SU-DHL-6 (cell line): Measurements from ENCODE around the gene JKAMP.

Experiments used
- H2AFZ ChIP-seq: fragments of 200-600 bp; sonication (generic); 2 replicates; pipeline ENCODE4 v1.6.1; 2014; ENCODE audit warnings: low read depth, mild to moderate bottlenecking, moderate library complexity, mixed read lengths, antibody characterized with exemption, low read length; ENCODE audit not compliant: severe bottlenecking
- H3F3A ChIP-seq: fragments of 200-600 bp; shearing (Covaris generic); 2 replicates; pipeline ENCODE4 v1.6.0; 2016; ENCODE audit warnings: antibody characterized with exemption, mild to moderate bottlenecking; ENCODE audit not compliant: insufficient read depth
- H3K27ac ChIP-seq: fragments of 200-600 bp; sonication (generic); 2 replicates; pipeline ENCODE4 v1.5.1; 2016; ENCODE audit warnings: low read depth, mild to moderate bottlenecking, low read length, moderate library complexity, mixed read lengths
- H3K27me3 ChIP-seq: fragments of 200-600 bp; sonication (generic), shearing (Covaris generic); 2 replicates; pipeline ENCODE4 v1.6.0; 2014; ENCODE audit warnings: mild to moderate bottlenecking, low read length
- H3K36me3 ChIP-seq: fragments of 200-600 bp; sonication (generic); 2 replicates; pipeline ENCODE4 v1.6.1; 2014; ENCODE audit warnings: mild to moderate bottlenecking, low read length, mixed read lengths
- H3K4me2 ChIP-seq: fragments of 300-600, 200-600 bp; shearing (Covaris generic), sonication (generic); 2 replicates; pipeline ENCODE4 v1.6.0; 2014; ENCODE audit warnings: low read length, low read depth, mild to moderate bottlenecking; ENCODE audit not compliant: poor library complexity, severe bottlenecking
- H3K4me3 ChIP-seq: fragments of 200-600 bp; sonication (generic); 2 replicates; pipeline ENCODE4 v1.5.1; 2014; ENCODE audit warnings: antibody characterized with exemption, low read length, mild to moderate bottlenecking, mixed read lengths; ENCODE audit not compliant: insufficient read depth, poor library complexity, severe bottlenecking
- H3K79me2 ChIP-seq: fragments of 200-600 bp; sonication (generic); 2 replicates; pipeline ENCODE4 v1.6.1; 2014; ENCODE audit warnings: mild to moderate bottlenecking, low read length, moderate library complexity; ENCODE audit not compliant: insufficient read depth
- H3K9ac ChIP-seq: fragments of 200-600 bp; sonication (generic); 2 replicates; pipeline ENCODE4 v1.7.0; 2014; ENCODE audit warnings: mild to moderate bottlenecking, low read length
- H3K9me2 ChIP-seq: fragments of 200-600 bp; sonication (generic); replicated peaks from 2 replicates; pipeline ENCODE4 v1.6.1; 2014; ENCODE audit warnings: low read length; ENCODE audit not compliant: insufficient read depth
- H3K9me3 ChIP-seq: fragments of 200-600 bp; sonication (generic); 2 replicates; pipeline ENCODE4 v1.6.1; 2014; ENCODE audit warnings: low read length, mixed read lengths; ENCODE audit not compliant: insufficient read depth
- H4K20me1 ChIP-seq: fragments of 200-600 bp; sonication (generic); 2 replicates; pipeline ENCODE4 v1.6.1; 2014; ENCODE audit warnings: low read depth, mild to moderate bottlenecking, antibody characterized with exemption, low read length, moderate library complexity, mixed read lengths
- EZH2phosphoT487 ChIP-seq: fragments of 200-600 bp; sonication (generic), shearing (Covaris generic); conservative IDR thresholded peaks from 2 replicates; pipeline ENCODE4 v1.6.1; 2018; ENCODE audit warnings: mild to moderate bottlenecking, antibody characterized with exemption, low read length, moderate library complexity, mixed read lengths
- TF ChIP-seq, protein P1 (sequence below): fragments of 200-600 bp; sonication (generic); IDR thresholded peaks from one replicate; pipeline ENCODE4 v1.5.1; 2017; ENCODE audit warnings: antibody characterized with exemption, mild to moderate bottlenecking, low read length, moderate library complexity; ENCODE audit not compliant: insufficient read depth, poor library complexity, severe bottlenecking

Gene JKAMP

DNA sequence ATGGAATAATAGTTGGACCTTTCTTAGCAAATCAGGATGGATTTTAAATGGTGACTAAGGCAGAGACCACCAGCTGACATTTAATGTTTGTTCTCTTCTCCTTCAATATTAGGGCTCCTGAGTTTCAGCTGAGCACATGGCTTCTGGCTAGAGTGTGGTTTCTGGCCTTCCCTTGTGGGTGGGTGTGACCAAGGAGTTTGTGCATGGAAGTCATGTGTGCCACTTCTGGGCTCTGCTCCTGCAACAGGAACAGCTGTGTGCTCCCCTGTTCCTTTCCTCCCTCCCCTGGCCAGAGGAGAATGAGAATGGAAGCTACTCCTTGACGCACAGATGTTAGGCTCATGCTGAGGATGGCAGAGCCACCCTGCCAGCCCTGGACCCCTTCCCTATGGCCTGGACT is 48.1 kb downstream of the JKAMP start:
- Histone ChIP-seq H3K9me2 (no peaks in the 10 kb centered on the region), H3K27me3 (no peaks in the 10 kb centered on the region; the same call in 1 of the 2 replicates), H3F3A (no peaks in the 10 kb centered on the region), H3K79me2 (no peaks in the 10 kb centered on the region), H3K4me2 (no peak overlapping the region), H3K36me3 (no peaks in the 10 kb centered on the region), H2AFZ (no peak overlapping the region), H3K4me3 (no peak overlapping the region), H3K9ac (no peak overlapping the region), H3K27ac (no peak overlapping the region), H4K20me1 (no peaks in the 10 kb centered on the region), H3K9me3 (peaks cover 8% of the 10 kb centered on the region; the same call in 1 of the 2 replicates)
- no peak for TF ChIP-seq EZH2phosphoT487
- TF ChIP-seq, protein P1, sequence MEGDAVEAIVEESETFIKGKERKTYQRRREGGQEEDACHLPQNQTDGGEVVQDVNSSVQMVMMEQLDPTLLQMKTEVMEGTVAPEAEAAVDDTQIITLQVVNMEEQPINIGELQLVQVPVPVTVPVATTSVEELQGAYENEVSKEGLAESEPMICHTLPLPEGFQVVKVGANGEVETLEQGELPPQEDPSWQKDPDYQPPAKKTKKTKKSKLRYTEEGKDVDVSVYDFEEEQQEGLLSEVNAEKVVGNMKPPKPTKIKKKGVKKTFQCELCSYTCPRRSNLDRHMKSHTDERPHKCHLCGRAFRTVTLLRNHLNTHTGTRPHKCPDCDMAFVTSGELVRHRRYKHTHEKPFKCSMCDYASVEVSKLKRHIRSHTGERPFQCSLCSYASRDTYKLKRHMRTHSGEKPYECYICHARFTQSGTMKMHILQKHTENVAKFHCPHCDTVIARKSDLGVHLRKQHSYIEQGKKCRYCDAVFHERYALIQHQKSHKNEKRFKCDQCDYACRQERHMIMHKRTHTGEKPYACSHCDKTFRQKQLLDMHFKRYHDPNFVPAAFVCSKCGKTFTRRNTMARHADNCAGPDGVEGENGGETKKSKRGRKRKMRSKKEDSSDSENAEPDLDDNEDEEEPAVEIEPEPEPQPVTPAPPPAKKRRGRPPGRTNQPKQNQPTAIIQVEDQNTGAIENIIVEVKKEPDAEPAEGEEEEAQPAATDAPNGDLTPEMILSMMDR = no peak

- TF ChIP-seq, protein P1 = no peak
- no peak for TF ChIP-seq EZH2phosphoT487
- no peak overlapping the region for H2AFZ ChIP-seq
- H3K9ac ChIP-seq = no peak overlapping the region
- no peaks in the 10 kb centered on the region for H3K27me3 ChIP-seq
- no peaks in the 10 kb centered on the region for H3K9me3 ChIP-seq
- no peaks in the 10 kb centered on the region for H3K9me2 ChIP-seq
- H3K4me2 ChIP-seq = no peak overlapping the region
- no peaks in the 10 kb centered on the region for H3K36me3 ChIP-seq
- no peaks in the 10 kb centered on the region for H3F3A ChIP-seq
- H3K27ac ChIP-seq = no peak overlapping the region
- H3K4me3 ChIP-seq = no peak overlapping the region
- no peaks in the 10 kb centered on the region for H3K79me2 ChIP-seq
- no peaks in the 10 kb centered on the region for H4K20me1 ChIP-seq
Measured at GRCh38 chr14:59534361-59534987, 50.2 kb downstream of the JKAMP start.

- Histone ChIP-seq H3K27me3 (no peaks in the 10 kb centered on the region), H4K20me1 (no peaks in the 10 kb centered on the region), H3K79me2 (no peaks in the 10 kb centered on the region), H3K4me3 (no peak overlapping the region), H3K9me2 (no peaks in the 10 kb centered on the region), H3F3A (no peaks in the 10 kb centered on the region), H3K9ac (no peak overlapping the region), H2AFZ (no peak overlapping the region), H3K36me3 (no peaks in the 10 kb centered on the region), H3K4me2 (no peak overlapping the region), H3K27ac (no peak overlapping the region), H3K9me3 (no peaks in the 10 kb centered on the region)
- TF ChIP-seq, protein P1 = no peak
- no peak for TF ChIP-seq EZH2phosphoT487
Measured at GRCh38 chr14:59537476-59537875, 53.2 kb downstream of the JKAMP start.
